CD4-positive, alpha-beta T cell (primary cell): ENCODE measurements around the gene THRA. TPM values are rescaled to one million over a fixed set of nuclear protein-coding genes. Genes with fewer than 3 reads are reported as not detected.

Source experiments
- ATAC-seq: fragments of 200-7000 bp; cut with Tn5 transposase; one replicate; pipeline ENCODE4 v1.10.0; 2022; ENCODE audit warnings: mild to moderate bottlenecking; ENCODE audit not compliant: poor library complexity
- CTCF ChIA-PET: fragments of 350-600 bp; sonication (Branson Sonifier 250); formaldehyde crosslinking; loops from one replicate; lab custom pipeline; 2021; ENCODE audit warnings: antibody characterized with exemption, inconsistent platforms; lab: Charles Lee
- POLR2A ChIA-PET: fragments of 350-600 bp; sonication (Branson Sonifier 250); formaldehyde crosslinking; loops from one replicate; lab custom pipeline; 2021; ENCODE audit warnings: antibody characterized with exemption, inconsistent platforms; lab: Charles Lee
- DNase-seq, 14 experiments: peaks; one replicate each; pipeline ENCODE4 v3.0.0-alpha.2; 2013 to 2020; ENCODE audit warnings: mixed read lengths in 2 of 14
- H3K27ac ChIP-seq, 2 donors: one replicate each; pipeline versions ENCODE4 v1.5.1 to v1.7.0; 2013; ENCODE audit warnings: low read length in 2 of 2, low read depth in 1 of 2, mild to moderate bottlenecking in 1 of 2
- H3K27me3 ChIP-seq, 2 experiments: 1 replicate in 1 of 2; 2 replicates in 1 of 2; pipeline versions ENCODE4 v1.6.1 to v1.7.0; 2013; ENCODE audit warnings: low read length in 2 of 2, control low read depth in 1 of 2, mild to moderate bottlenecking in 1 of 2, moderate library complexity in 1 of 2; ENCODE audit not compliant: insufficient read depth in 2 of 2, control insufficient read depth in 1 of 2
- H3K36me3 ChIP-seq: one replicate; pipeline ENCODE4 v1.6.1; 2013; ENCODE audit warnings: low read length, control low read depth; ENCODE audit not compliant: insufficient read depth
- H3K4me1 ChIP-seq: one replicate; pipeline ENCODE4 v1.6.1; 2013; ENCODE audit warnings: low read length, control low read depth; ENCODE audit not compliant: insufficient read depth
- H3K4me3 ChIP-seq: one replicate; pipeline ENCODE4 v1.5.1; 2013; ENCODE audit warnings: mild to moderate bottlenecking, low read length, moderate library complexity
- H3K9me3 ChIP-seq, 2 experiments: 1 replicate in 1 of 2; 2 replicates in 1 of 2; pipeline versions ENCODE4 v1.6.1 to v1.7.0; 2013; ENCODE audit warnings: low read length in 2 of 2, mild to moderate bottlenecking in 2 of 2, control low read depth in 1 of 2, moderate library complexity in 1 of 2; ENCODE audit not compliant: control insufficient read depth in 1 of 2, insufficient read depth in 1 of 2
- H3K27ac Mint-ChIP-seq: one replicate; pipeline ENCODE4 v1.8.0; 2020; ENCODE audit warnings: mixed read lengths
- H3K27me3 Mint-ChIP-seq: one replicate; pipeline ENCODE4 v1.8.0; 2021; ENCODE audit warnings: mixed read lengths
- H3K36me3 Mint-ChIP-seq: one replicate; pipeline ENCODE4 v1.8.0; 2021; ENCODE audit warnings: low read depth, mixed read lengths
- H3K4me1 Mint-ChIP-seq: one replicate; pipeline ENCODE4 v1.8.0; 2021; ENCODE audit warnings: low read depth, mixed read lengths
- H3K4me3 Mint-ChIP-seq: one replicate; pipeline ENCODE4 v1.8.0; 2020; ENCODE audit warnings: mild to moderate bottlenecking, mixed read lengths
- H3K9me3 Mint-ChIP-seq: one replicate; pipeline ENCODE4 v1.8.0; 2020; ENCODE audit warnings: mixed read lengths
- intact Hi-C, 2 experiments: fragments of 100-400 bp; cut with DNase I in 1 of 2; cut with micrococcal nuclease in 1 of 2; formaldehyde crosslinking; loops; one replicate each; pipeline versions ENCODE4 v1.15.1 to v1.9.0; 2023 to 2025; cut with DNase I, micrococcal nuclease
- total RNA-seq, 174 experiments: library from RNA in 2 of 174; stranded (reverse) in 2 of 174; gene quantifications; one replicate each; pipeline ENCODE4 v1.2.3 and lab custom pipeline; 2021 to 2026
- TF ChIP-seq, protein P1 (sequence below): fragments of 200-600 bp; IDR thresholded peaks from one replicate; pipeline ENCODE4 v1.8.0; 2022; ENCODE audit warnings: antibody characterized with exemption, mild to moderate bottlenecking

The THRA gene
- total RNA-seq, 2 experiments from 2014 or later: 35.2 to 36.4 TPM

DNA sequence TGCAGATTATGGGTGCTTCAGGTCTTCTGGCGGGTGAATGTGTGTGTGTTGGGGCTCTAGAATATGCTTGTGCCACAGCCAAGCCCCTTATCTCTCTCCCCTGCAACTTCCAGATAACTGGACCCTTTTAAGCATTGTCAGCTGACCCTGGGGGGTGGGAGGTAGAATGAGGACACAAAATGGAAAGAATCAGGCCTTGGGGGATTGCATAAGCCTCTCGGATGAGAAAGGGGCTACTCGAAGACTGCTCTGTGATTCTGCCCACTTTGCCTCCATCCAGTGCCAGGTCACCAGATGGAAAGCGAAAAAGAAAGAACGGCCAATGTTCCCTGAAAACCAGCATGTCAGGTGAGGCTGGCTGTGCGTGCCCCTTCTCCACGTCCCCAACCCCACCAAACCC lies 13.8 kb downstream of the THRA start:
- ChIA-PET POLR2A (interaction anchor here (2.9 to 4.4 kb wide), 2 partner anchors 18 to 22 kb away, joined by 14 to 46 read pairs; partner anchors contain the start of gene NR1D1), CTCF (interaction anchor here (1.1 to 2.8 kb wide), 6 partner anchors 9 to 75 kb away, joined by 3 to 49 read pairs (median 15); partner anchors contain the start of genes NR1D1 and THRA)
- ATAC-seq (no peak), DNase-seq (no peak)
- Mint-ChIP-seq H3K36me3 (peaks cover 47% of the 10 kb centered on the region), H3K4me3 (no peak overlapping the region), H3K9me3 (no peaks in the 10 kb centered on the region), H3K27ac (no peak overlapping the region), H3K4me1 (peaks cover 38% of the 10 kb centered on the region), H3K27me3 (no peaks in the 10 kb centered on the region)
- intact Hi-C loops: no loop called here
- Histone ChIP-seq H3K36me3 (peaks cover 48% of the 10 kb centered on the region), H3K9me3 (no peaks in the 10 kb centered on the region), H3K4me1 (peaks cover 35% of the 10 kb centered on the region), H3K4me3 (no peak overlapping the region), H3K27ac (no peak overlapping the region), H3K27me3 (no peaks in the 10 kb centered on the region)
- TF ChIP-seq, protein P1, sequence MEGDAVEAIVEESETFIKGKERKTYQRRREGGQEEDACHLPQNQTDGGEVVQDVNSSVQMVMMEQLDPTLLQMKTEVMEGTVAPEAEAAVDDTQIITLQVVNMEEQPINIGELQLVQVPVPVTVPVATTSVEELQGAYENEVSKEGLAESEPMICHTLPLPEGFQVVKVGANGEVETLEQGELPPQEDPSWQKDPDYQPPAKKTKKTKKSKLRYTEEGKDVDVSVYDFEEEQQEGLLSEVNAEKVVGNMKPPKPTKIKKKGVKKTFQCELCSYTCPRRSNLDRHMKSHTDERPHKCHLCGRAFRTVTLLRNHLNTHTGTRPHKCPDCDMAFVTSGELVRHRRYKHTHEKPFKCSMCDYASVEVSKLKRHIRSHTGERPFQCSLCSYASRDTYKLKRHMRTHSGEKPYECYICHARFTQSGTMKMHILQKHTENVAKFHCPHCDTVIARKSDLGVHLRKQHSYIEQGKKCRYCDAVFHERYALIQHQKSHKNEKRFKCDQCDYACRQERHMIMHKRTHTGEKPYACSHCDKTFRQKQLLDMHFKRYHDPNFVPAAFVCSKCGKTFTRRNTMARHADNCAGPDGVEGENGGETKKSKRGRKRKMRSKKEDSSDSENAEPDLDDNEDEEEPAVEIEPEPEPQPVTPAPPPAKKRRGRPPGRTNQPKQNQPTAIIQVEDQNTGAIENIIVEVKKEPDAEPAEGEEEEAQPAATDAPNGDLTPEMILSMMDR: no peak

DNA sequence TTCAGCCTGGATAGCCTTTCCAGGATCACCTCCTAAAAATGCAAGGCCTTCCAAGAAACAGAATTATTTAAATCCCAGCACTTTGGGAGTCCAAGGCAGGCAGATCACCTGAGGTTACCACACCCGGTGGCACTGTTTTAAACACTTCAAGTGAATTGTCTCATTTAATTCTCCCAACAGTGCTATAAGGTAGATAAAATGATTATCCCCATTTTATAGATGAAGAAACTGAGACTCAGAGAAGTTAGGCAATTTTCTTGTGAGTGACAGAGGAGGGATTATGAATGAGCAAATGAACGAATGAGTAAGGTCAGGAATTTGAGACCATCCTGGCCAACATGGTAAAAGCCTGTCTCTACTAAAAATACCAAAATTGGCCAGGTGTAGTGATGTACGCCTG lies 16.8 kb downstream of the THRA start:
- no peak overlapping the region for H3K27ac ChIP-seq
- ATAC-seq (no peak), DNase-seq (no peak)
- H3K27me3 ChIP-seq: no peaks in the 10 kb centered on the region
- H3K4me3 Mint-ChIP-seq: no peak overlapping the region
- no peaks in the 10 kb centered on the region for H3K9me3 ChIP-seq
- peaks cover 52% of the 10 kb centered on the region for H3K36me3 ChIP-seq
- H3K9me3 Mint-ChIP-seq: no peaks in the 10 kb centered on the region
- peaks cover 24% of the 10 kb centered on the region for H3K4me1 Mint-ChIP-seq
- H3K27me3 Mint-ChIP-seq: no peaks in the 10 kb centered on the region
- ChIA-PET POLR2A (no interaction called here), CTCF (no interaction called here)
- intact Hi-C loops: no loop called here
- H3K4me1 ChIP-seq: peaks cover 21% of the 10 kb centered on the region
- H3K36me3 Mint-ChIP-seq: peaks cover 58% of the 10 kb centered on the region
- H3K27ac Mint-ChIP-seq: no peak overlapping the region
- no peak overlapping the region for H3K4me3 ChIP-seq
- TF ChIP-seq, protein P1: no peak

DNA sequence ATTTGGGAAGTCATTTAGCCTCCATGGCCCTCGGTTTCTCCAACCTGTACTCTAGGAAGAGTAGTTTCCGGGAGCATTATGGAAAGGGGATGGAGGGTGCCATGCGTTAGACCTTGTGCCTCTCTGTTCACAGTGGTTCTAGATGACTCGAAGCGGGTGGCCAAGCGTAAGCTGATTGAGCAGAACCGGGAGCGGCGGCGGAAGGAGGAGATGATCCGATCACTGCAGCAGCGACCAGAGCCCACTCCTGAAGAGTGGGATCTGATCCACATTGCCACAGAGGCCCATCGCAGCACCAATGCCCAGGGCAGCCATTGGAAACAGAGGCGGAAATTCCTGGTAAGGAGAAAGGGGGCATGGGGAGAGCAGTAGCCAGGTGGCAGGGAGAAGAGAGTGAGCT lies 21.7 kb downstream of the THRA start:
- H3K4me3 Mint-ChIP-seq: no peak overlapping the region
- ATAC-seq (no peak), DNase-seq (no peak)
- POLR2A ChIA-PET: interaction anchor here (0.5 to 3.3 kb wide), 2 partner anchors 28 to 48 kb away, joined by 3 to 21 read pairs; no protein-coding TSS in a partner anchor
- H3K36me3 Mint-ChIP-seq: peaks cover 67% of the 10 kb centered on the region
- CTCF ChIA-PET: interaction anchor here (0.7 to 3.0 kb wide), 4 partner anchors 9 to 84 kb away, joined by 3 to 44 read pairs (median 14); partner anchors contain the start of gene THRA
- Histone ChIP-seq H3K36me3 (peaks cover 60% of the 10 kb centered on the region), H3K4me1 (peaks cover 9% of the 10 kb centered on the region), H3K27me3 (no peaks in the 10 kb centered on the region), H3K9me3 (no peaks in the 10 kb centered on the region), H3K4me3 (no peak overlapping the region), H3K27ac (no peak overlapping the region)
- H3K9me3 Mint-ChIP-seq: no peaks in the 10 kb centered on the region
- H3K27me3 Mint-ChIP-seq: no peaks in the 10 kb centered on the region
- H3K4me1 Mint-ChIP-seq: peaks cover 13% of the 10 kb centered on the region
- intact Hi-C loops: no loop called here
- no peak overlapping the region for H3K27ac Mint-ChIP-seq
- TF ChIP-seq, protein P1: no peak
